Measurements from ENCODE around the gene SPRR4. TPM values are rescaled to one million over a fixed set of nuclear protein-coding genes. Genes with fewer than 3 reads are reported as not detected.

The SPRR4 gene
- total RNA-seq, 1 experiment from 2014 or later = not detected

DNA sequence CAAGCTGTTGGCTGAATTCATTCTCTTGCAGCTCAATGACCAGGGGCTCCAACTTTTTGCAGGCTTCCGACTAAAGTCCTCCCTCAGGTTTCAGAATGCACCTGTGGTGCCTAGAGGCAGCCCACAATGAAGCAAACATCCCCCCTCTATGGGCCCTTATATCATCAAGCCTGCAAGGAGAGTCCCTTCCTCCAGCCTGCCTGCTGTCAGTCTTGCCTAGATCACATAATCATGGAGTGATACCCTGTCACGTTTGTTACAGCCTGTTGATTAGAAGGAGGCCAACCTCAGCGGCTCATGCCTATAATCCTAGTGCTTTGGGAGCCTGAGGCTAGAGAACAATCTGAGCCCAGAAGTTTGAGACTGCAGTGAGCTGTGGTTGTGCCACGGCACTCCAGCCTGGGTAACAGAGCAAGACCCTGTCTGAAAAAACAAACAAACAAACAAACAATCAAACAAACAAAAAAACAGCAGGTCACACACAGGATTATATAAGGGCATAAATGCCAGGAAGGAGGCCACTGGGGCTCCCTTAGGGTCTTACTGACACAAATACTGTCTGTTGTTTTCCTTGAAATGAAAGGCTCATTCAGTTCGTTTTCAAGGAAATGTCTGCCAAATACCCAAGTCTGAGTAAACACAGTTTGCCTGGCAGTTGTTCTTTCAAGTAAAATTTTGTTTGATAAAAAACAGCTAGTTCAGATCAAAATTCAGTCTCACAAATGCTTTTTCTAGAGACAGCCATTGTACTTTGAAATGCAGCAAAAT, 26.4 kb downstream of the SPRR4 start:
- DNase-seq (ENCODE audit: low read depth, low spot score) = no peak
- in situ Hi-C loops (cut with HindIII; ENCODE audit: low pct_unique_long_range_greater_than_20kb, low sequenced_read_pairs) (no loop called here), intact Hi-C loops (cut with micrococcal nuclease; ENCODE audit: unreplicated experiment) (no loop called here)
- H3K4me3 ChIP-seq (ENCODE audit: low read depth in 2 of 2, low read length in 2 of 2) = no peak overlapping the region
- H3K36me3 ChIP-seq (ENCODE audit: control insufficient read depth, insufficient read depth, low read length) = no peaks in the 10 kb centered on the region
- CTCF ChIA-PET = no interaction called here
- H3K27me3 ChIP-seq (ENCODE audit: control insufficient read depth, insufficient read depth, low read length) = 0 out of 2 replicates have a peak, but pooled peaks cover 2% of the 10 kb centered on the region
- POLR2A ChIA-PET = no interaction called here
- TF ChIP-seq TCF7L2 (IDR thresholded peaks at IDR 0.05; ENCODE audit: low read depth, low read length) (no peak), POLR2AphosphoS5 (IDR thresholded peaks at IDR 0.05; ENCODE audit: low read depth, low read length) (no peak), SIN3A (IDR thresholded peaks at IDR 0.05; ENCODE audit: borderline replicate concordance, insufficient read depth, low read depth, low read length) (no peak)
- TF ChIP-seq, protein P1, sequence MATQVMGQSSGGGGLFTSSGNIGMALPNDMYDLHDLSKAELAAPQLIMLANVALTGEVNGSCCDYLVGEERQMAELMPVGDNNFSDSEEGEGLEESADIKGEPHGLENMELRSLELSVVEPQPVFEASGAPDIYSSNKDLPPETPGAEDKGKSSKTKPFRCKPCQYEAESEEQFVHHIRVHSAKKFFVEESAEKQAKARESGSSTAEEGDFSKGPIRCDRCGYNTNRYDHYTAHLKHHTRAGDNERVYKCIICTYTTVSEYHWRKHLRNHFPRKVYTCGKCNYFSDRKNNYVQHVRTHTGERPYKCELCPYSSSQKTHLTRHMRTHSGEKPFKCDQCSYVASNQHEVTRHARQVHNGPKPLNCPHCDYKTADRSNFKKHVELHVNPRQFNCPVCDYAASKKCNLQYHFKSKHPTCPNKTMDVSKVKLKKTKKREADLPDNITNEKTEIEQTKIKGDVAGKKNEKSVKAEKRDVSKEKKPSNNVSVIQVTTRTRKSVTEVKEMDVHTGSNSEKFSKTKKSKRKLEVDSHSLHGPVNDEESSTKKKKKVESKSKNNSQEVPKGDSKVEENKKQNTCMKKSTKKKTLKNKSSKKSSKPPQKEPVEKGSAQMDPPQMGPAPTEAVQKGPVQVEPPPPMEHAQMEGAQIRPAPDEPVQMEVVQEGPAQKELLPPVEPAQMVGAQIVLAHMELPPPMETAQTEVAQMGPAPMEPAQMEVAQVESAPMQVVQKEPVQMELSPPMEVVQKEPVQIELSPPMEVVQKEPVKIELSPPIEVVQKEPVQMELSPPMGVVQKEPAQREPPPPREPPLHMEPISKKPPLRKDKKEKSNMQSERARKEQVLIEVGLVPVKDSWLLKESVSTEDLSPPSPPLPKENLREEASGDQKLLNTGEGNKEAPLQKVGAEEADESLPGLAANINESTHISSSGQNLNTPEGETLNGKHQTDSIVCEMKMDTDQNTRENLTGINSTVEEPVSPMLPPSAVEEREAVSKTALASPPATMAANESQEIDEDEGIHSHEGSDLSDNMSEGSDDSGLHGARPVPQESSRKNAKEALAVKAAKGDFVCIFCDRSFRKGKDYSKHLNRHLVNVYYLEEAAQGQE (IDR thresholded peaks at IDR 0.05; ENCODE audit: insufficient read depth in 1 of 2, low read depth in 2 of 2, low read length in 1 of 2) = no peak
- TF ChIP-seq, protein P2, sequence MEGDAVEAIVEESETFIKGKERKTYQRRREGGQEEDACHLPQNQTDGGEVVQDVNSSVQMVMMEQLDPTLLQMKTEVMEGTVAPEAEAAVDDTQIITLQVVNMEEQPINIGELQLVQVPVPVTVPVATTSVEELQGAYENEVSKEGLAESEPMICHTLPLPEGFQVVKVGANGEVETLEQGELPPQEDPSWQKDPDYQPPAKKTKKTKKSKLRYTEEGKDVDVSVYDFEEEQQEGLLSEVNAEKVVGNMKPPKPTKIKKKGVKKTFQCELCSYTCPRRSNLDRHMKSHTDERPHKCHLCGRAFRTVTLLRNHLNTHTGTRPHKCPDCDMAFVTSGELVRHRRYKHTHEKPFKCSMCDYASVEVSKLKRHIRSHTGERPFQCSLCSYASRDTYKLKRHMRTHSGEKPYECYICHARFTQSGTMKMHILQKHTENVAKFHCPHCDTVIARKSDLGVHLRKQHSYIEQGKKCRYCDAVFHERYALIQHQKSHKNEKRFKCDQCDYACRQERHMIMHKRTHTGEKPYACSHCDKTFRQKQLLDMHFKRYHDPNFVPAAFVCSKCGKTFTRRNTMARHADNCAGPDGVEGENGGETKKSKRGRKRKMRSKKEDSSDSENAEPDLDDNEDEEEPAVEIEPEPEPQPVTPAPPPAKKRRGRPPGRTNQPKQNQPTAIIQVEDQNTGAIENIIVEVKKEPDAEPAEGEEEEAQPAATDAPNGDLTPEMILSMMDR (IDR thresholded peaks at IDR 0.05) = no peak
- no peaks in the 10 kb centered on the region for H3K9me3 ChIP-seq (ENCODE audit: control insufficient read depth, insufficient read depth, low read depth, low read length)
- no TSS peak for BruUV-seq (replicated peaks)
- H3K4me1 ChIP-seq (ENCODE audit: control insufficient read depth, insufficient read depth, low read length) = no peaks in the 10 kb centered on the region
- H3K27ac ChIP-seq (ENCODE audit: low read length) = no peak overlapping the region
- no peak for ATAC-seq

DNA sequence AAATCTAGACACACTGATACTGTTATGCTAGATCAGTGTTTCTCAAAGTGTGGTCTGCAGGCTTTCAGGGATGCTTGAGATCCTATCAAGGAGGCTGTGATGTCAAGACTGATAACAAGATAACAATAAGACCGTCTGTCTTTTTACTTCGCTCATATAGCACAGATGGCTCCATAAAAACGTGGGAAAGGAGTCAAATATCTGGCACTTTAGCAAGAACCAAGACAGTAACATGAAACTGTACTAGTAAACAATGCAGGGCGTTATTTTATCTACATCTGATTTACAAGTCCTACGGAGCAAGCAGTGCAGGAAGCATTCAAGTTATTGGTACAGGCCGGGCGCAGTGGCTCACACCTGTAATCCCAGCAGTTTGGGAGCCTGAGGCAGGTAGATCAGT, 27.5 kb downstream of the SPRR4 start:
- intact Hi-C loops (cut with micrococcal nuclease; ENCODE audit: unreplicated experiment) (no loop called here), in situ Hi-C loops (cut with HindIII; ENCODE audit: low pct_unique_long_range_greater_than_20kb, low sequenced_read_pairs) (no loop called here)
- Histone ChIP-seq H3K36me3 (ENCODE audit: control insufficient read depth, insufficient read depth, low read length) (no peaks in the 10 kb centered on the region), H3K4me1 (ENCODE audit: control insufficient read depth, insufficient read depth, low read length) (no peaks in the 10 kb centered on the region), H3K27me3 (ENCODE audit: control insufficient read depth, insufficient read depth, low read length) (0 out of 2 replicates have a peak, but pooled peaks cover 2% of the 10 kb centered on the region), H3K4me3 (ENCODE audit: low read depth in 2 of 2, low read length in 2 of 2) (no peak overlapping the region), H3K27ac (ENCODE audit: low read length) (no peak overlapping the region), H3K9me3 (ENCODE audit: control insufficient read depth, insufficient read depth, low read depth, low read length) (no peaks in the 10 kb centered on the region)
- no TSS peak for BruUV-seq (replicated peaks)
- ATAC-seq (no peak), DNase-seq (ENCODE audit: low read depth, low spot score) (no peak)
- POLR2A ChIA-PET = no interaction called here
- CTCF ChIA-PET = no interaction called here
- TF ChIP-seq TCF7L2 (IDR thresholded peaks at IDR 0.05; ENCODE audit: low read depth, low read length) (no peak), POLR2AphosphoS5 (IDR thresholded peaks at IDR 0.05; ENCODE audit: low read depth, low read length) (no peak), SIN3A (IDR thresholded peaks at IDR 0.05; ENCODE audit: borderline replicate concordance, insufficient read depth, low read depth, low read length) (no peak)
- TF ChIP-seq, protein P2 (IDR thresholded peaks at IDR 0.05) = no peak
- TF ChIP-seq, protein P1 (IDR thresholded peaks at IDR 0.05; ENCODE audit: insufficient read depth in 1 of 2, low read depth in 2 of 2, low read length in 1 of 2) = no peak
